GM12878 (cell line): ENCODE results near the gene OR52K1.

Experiments
- BCL11A ChIP-seq: IDR thresholded peaks from 2 replicates; pipeline ENCODE4 v1.6.1; 2011; ENCODE audit warnings: low read depth, low read length
- CTCF ChIP-seq, 3 experiments: IDR thresholded peaks in 2 of 3; conservative IDR thresholded peaks in 1 of 3; 2 replicates each; pipeline ENCODE4 v1.5.1; 2011; ENCODE audit warnings: low read depth in 3 of 3, low read length in 3 of 3, mild to moderate bottlenecking in 3 of 3, control low read depth in 2 of 3, moderate library complexity in 2 of 3, inconsistent platforms in 1 of 3, mixed read lengths in 1 of 3; ENCODE audit not compliant: control insufficient read depth in 2 of 3, insufficient read depth in 1 of 3; ENCODE audit errors: extremely low read depth in 1 of 3
- ESRRA ChIP-seq: IDR thresholded peaks from 2 replicates; pipeline ENCODE4 v1.6.1; 2012; ENCODE audit warnings: mild to moderate bottlenecking, low read length, improper control_type of control experiment
- MEF2A ChIP-seq: IDR thresholded peaks from 2 replicates; pipeline ENCODE4 v1.6.1; 2011; ENCODE audit warnings: low read depth, mild to moderate bottlenecking, low read length, moderate library complexity; ENCODE audit not compliant: insufficient read depth
- YY1 ChIP-seq: IDR thresholded peaks from 2 replicates; pipeline ENCODE4 v1.6.1; 2011; ENCODE audit warnings: low read depth, mild to moderate bottlenecking, low read length
- TF ChIP-seq, protein P1 (sequence below): IDR thresholded peaks from 2 replicates; pipeline ENCODE4 v1.6.1; 2011; ENCODE audit warnings: low read depth, low read length, improper control_type of control experiment, borderline replicate concordance
- TF ChIP-seq, protein P2 (sequence below): IDR thresholded peaks from 2 replicates; pipeline ENCODE4 v1.6.1; 2012; ENCODE audit warnings: mild to moderate bottlenecking, low read depth, low read length

- TF ChIP-seq MEF2A (no peak), BCL11A (no peak), CTCF (IDR thresholded peaks at IDR 0.05 in 2 of 3, conservative IDR thresholded peaks at IDR 0.05 in 1 of 3; ENCODE audit: control insufficient read depth in 2 of 3, extremely low read depth in 1 of 3, insufficient read depth in 1 of 3, low read depth in 3 of 3, low read length in 3 of 3) (no peak), YY1 (no peak), ESRRA (no peak)
- TF ChIP-seq, protein P1, sequence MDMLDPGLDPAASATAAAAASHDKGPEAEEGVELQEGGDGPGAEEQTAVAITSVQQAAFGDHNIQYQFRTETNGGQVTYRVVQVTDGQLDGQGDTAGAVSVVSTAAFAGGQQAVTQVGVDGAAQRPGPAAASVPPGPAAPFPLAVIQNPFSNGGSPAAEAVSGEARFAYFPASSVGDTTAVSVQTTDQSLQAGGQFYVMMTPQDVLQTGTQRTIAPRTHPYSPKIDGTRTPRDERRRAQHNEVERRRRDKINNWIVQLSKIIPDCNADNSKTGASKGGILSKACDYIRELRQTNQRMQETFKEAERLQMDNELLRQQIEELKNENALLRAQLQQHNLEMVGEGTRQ: no peak
- TF ChIP-seq, protein P2, sequence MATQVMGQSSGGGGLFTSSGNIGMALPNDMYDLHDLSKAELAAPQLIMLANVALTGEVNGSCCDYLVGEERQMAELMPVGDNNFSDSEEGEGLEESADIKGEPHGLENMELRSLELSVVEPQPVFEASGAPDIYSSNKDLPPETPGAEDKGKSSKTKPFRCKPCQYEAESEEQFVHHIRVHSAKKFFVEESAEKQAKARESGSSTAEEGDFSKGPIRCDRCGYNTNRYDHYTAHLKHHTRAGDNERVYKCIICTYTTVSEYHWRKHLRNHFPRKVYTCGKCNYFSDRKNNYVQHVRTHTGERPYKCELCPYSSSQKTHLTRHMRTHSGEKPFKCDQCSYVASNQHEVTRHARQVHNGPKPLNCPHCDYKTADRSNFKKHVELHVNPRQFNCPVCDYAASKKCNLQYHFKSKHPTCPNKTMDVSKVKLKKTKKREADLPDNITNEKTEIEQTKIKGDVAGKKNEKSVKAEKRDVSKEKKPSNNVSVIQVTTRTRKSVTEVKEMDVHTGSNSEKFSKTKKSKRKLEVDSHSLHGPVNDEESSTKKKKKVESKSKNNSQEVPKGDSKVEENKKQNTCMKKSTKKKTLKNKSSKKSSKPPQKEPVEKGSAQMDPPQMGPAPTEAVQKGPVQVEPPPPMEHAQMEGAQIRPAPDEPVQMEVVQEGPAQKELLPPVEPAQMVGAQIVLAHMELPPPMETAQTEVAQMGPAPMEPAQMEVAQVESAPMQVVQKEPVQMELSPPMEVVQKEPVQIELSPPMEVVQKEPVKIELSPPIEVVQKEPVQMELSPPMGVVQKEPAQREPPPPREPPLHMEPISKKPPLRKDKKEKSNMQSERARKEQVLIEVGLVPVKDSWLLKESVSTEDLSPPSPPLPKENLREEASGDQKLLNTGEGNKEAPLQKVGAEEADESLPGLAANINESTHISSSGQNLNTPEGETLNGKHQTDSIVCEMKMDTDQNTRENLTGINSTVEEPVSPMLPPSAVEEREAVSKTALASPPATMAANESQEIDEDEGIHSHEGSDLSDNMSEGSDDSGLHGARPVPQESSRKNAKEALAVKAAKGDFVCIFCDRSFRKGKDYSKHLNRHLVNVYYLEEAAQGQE: no peak
Measured at GRCh38 chr11:4441515-4441914, 40.9 kb upstream of the OR52K1 start.
